Cardiac atrium fibroblast (primary cell): ENCODE measurements around the gene FABP6. TPM values are rescaled to one million over a fixed set of nuclear protein-coding genes. Genes with fewer than 3 reads are reported as not detected.

Source experiments
- total RNA-seq: library from RNA; depleted of rRNA; stranded (reverse); fragments of >200 nt; gene quantifications from 2 replicates; pipeline ENCODE4 v1.2.3, GENCODE V29; 2015

The FABP6 gene, protein sequence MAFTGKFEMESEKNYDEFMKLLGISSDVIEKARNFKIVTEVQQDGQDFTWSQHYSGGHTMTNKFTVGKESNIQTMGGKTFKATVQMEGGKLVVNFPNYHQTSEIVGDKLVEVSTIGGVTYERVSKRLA
- total RNA-seq, result not detected in 2 replicates

DNA sequence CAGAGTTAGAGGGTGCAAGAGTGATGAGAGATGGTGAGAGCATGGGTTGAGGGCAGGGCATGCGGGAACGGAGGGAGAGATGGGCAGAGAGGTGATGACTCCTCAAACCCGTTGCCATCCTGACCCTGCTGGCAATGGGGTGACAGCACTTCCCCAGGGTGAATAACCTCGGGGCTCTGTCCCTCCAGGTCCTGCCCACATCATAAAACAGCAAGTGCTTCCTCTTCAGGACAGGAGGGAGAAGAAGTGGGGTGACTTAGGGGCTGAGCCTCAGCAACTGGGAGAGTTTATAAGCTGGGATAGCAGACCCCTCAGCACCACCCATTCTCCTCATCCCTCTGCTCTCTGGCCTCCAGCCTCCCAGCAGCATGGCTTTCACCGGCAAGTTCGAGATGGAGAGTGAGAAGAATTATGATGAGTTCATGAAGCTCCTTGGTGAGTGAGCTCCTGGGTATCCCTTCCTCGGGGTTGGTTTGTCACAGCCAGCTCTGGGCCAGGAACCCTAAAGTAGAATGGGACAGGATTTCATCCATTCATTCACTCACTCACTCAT, at the start of gene FABP6:
TSS of gene FABP6 (plus strand) at position 317 of the 553 bp plus-strand sequence. CDS start at position 369, 52 bp downstream.

Other genes starting within 250 kb of the FABP6 start
- gene TTC1, start 220.4 kb upstream of the FABP6 start, total RNA-seq, result 21.3 and 27.4 TPM in 2 replicates
- 14.8 and 16.2 TPM in 2 replicates for gene PWWP2A, start 110.1 kb upstream of the FABP6 start, total RNA-seq
- gene CCNJL, start 83.1 kb downstream of the FABP6 start, total RNA-seq, result 0.16 and 0.90 TPM in 2 replicates
- 0.16 TPM in 1 of 2 replicates, not detected in the other for gene C1QTNF2, start 141.1 kb downstream of the FABP6 start, total RNA-seq
- 1.1 and 4.4 TPM in 2 replicates for gene FAM200C, start 170.5 kb downstream of the FABP6 start, total RNA-seq
- gene SLU7, start 189.6 kb downstream of the FABP6 start, total RNA-seq, result 30.0 and 36.6 TPM in 2 replicates
- 23.1 and 54.4 TPM in 2 replicates for gene PTTG1, start 192.3 kb downstream of the FABP6 start, total RNA-seq